ENCODE data around the gene P3H1. TPM values are rescaled to one million over a fixed set of nuclear protein-coding genes. Genes with fewer than 3 reads are reported as not detected.

Gene P3H1
- total RNA-seq, 4 donors from 2014 or later: 5.5 to 12.4 (median 7.2) TPM

GRCh38 chr1:42739753-42740700 is 26.8 kb downstream of the P3H1 start, which contains the start of gene CLDN19:
TSS of gene CLDN19 (minus strand) at chr1:42740236. CDS start at chr1:42740063, 173 bp downstream.
- DNase-seq: no peak
- Histone ChIP-seq H3K27ac (no peak within 1 kb of the TSS), H3K4me1 (peaks cover 8 to 68% (median 33%) of the 10 kb centered on the region in 3 donors), H3K4me3 (no peak within 1 kb of the TSS), H3K36me3 (no peaks in the 10 kb centered on the region), H3K27me3 (no peaks in the 10 kb centered on the region), H3K9me3 (no peaks in the 10 kb centered on the region)
- 58 to 65% methylated on average over 11 to 15 of the region's 27 CpGs for WGBS, 2 donors
- no peak for TF ChIP-seq POLR2A (IDR thresholded peaks at IDR 0.05)
- no peak for TF ChIP-seq CTCF (IDR thresholded peaks at IDR 0.05)
- intact Hi-C loops (cut with DNase I): no loop called here

GRCh38 chr1:42738678-42739226 is 28.1 kb downstream of the P3H1 start:
- DNase-seq: no peak
- no peak overlapping the region for H3K4me3 ChIP-seq
- intact Hi-C loops (cut with DNase I): no loop called here
- H3K4me1 ChIP-seq: peaks cover 8 to 68% (median 33%) of the 10 kb centered on the region in 3 donors
- H3K27ac ChIP-seq: no peak overlapping the region
- WGBS, 2 donors: 33 to 52% methylated on average over 3 to 4 of the region's 8 CpGs
- TF ChIP-seq CTCF (IDR thresholded peaks at IDR 0.05) (no peak), POLR2A (IDR thresholded peaks at IDR 0.05) (no peak)
- no peaks in the 10 kb centered on the region for H3K9me3 ChIP-seq
- no peaks in the 10 kb centered on the region for H3K27me3 ChIP-seq
- no peaks in the 10 kb centered on the region for H3K36me3 ChIP-seq

- WGBS, 2 donors: 87 to 93% methylated on average over 3 of the region's 21 CpGs
- Histone ChIP-seq H3K27me3 (no peaks in the 10 kb centered on the region), H3K4me1 (peaks cover 8 to 62% (median 33%) of the 10 kb centered on the region in 3 donors), H3K4me3 (no peak overlapping the region), H3K9me3 (no peaks in the 10 kb centered on the region), H3K27ac (no peak overlapping the region), H3K36me3 (no peaks in the 10 kb centered on the region)
- TF ChIP-seq CTCF (IDR thresholded peaks at IDR 0.05): no peak
- no peak for TF ChIP-seq POLR2A (IDR thresholded peaks at IDR 0.05)
- intact Hi-C loops (cut with DNase I): no loop called here
- DNase-seq: no peak
Measured at GRCh38 chr1:42737986-42738677, 28.7 kb downstream of the P3H1 start.

GRCh38 chr1:42737257-42737656 is 29.6 kb downstream of the P3H1 start:
- Histone ChIP-seq H3K27me3 (no peaks in the 10 kb centered on the region), H3K4me1 (peaks cover 8 to 53% (median 28%) of the 10 kb centered on the region in 3 donors), H3K27ac (no peak overlapping the region), H3K4me3 (no peak overlapping the region), H3K36me3 (no peaks in the 10 kb centered on the region), H3K9me3 (no peaks in the 10 kb centered on the region)
- intact Hi-C loops (cut with DNase I): no loop called here
- TF ChIP-seq CTCF (IDR thresholded peaks at IDR 0.05): no peak
- no peak for TF ChIP-seq POLR2A (IDR thresholded peaks at IDR 0.05)
- 25 to 37% methylated on average over 3 to 5 of the region's 5 CpGs for WGBS, 2 donors
- DNase-seq: no peak

Data from esophagus squamous epithelium (tissue), 5 donors.